ENCODE results near the gene FRMD4A.

FRMD4A gene

DNA sequence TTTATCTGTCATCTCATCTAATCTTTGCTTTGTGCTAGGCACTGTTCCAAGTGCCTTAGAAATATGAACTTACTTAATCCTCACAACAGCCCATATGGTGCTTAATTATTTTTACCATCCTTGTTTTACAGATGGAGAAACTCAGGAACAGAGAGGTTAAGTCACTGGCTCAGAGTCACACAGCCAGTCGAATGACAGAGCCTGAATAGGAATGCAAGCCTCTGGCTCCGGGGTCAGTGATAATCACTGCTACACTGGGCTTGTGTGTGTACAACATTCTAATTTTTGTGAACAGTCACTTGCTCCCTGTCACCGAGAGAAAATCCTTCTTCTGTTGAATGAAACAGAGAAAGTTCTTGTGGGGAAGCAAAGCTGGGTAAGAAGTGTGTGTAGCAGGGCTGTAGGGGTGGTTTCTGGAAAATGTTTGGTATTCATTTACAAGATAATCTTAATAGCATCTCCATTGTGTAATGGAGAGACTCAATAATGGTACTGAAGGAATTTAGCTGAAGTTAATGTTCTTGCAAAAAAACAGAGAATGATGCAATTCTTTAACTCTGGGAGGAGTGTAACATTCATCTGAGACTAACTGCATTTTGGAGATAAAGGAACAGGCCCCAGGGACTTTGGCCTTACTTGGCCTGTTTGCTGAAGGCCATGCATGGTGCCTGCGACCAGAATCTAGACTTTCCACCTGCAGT is 290.6 kb downstream of the FRMD4A start:
- no peak for TF ChIP-seq EZH2phosphoT487 (IDR thresholded peaks at IDR 0.05; ENCODE audit: borderline replicate concordance, low read length)
- TF ChIP-seq, protein P1, sequence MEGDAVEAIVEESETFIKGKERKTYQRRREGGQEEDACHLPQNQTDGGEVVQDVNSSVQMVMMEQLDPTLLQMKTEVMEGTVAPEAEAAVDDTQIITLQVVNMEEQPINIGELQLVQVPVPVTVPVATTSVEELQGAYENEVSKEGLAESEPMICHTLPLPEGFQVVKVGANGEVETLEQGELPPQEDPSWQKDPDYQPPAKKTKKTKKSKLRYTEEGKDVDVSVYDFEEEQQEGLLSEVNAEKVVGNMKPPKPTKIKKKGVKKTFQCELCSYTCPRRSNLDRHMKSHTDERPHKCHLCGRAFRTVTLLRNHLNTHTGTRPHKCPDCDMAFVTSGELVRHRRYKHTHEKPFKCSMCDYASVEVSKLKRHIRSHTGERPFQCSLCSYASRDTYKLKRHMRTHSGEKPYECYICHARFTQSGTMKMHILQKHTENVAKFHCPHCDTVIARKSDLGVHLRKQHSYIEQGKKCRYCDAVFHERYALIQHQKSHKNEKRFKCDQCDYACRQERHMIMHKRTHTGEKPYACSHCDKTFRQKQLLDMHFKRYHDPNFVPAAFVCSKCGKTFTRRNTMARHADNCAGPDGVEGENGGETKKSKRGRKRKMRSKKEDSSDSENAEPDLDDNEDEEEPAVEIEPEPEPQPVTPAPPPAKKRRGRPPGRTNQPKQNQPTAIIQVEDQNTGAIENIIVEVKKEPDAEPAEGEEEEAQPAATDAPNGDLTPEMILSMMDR (IDR thresholded peaks at IDR 0.05; ENCODE audit: low read depth, low read length, poor library complexity, severe bottlenecking): no peak
- H3K9me3 ChIP-seq (ENCODE audit: control insufficient read depth, insufficient read depth, low read length): no peaks in the 10 kb centered on the region
- no peaks in the 10 kb centered on the region for H3K9me2 ChIP-seq (replicated peaks; ENCODE audit: control insufficient read depth, low read length)
- no peak overlapping the region for H3K4me2 ChIP-seq (ENCODE audit: low read length)
- H3K36me3 ChIP-seq (ENCODE audit: control insufficient read depth, low read length): no peaks in the 10 kb centered on the region
- H3K27me3 ChIP-seq (ENCODE audit: control insufficient read depth, low read length): peaks cover 25% of the 10 kb centered on the region
- H3K79me2 ChIP-seq (ENCODE audit: control insufficient read depth, low read length): no peaks in the 10 kb centered on the region
- H3K4me3 ChIP-seq (ENCODE audit: low read length): no peak overlapping the region
- H3K27ac ChIP-seq (ENCODE audit: low read depth, low read length): no peak overlapping the region
- H4K20me1 ChIP-seq (ENCODE audit: control insufficient read depth, insufficient read depth, low read depth, low read length): no peaks in the 10 kb centered on the region
- H3F3A ChIP-seq (ENCODE audit: control insufficient read depth, insufficient read depth): no peaks in the 10 kb centered on the region
- no peaks in the 10 kb centered on the region for H3K4me1 ChIP-seq (ENCODE audit: control insufficient read depth, low read length)

DNA sequence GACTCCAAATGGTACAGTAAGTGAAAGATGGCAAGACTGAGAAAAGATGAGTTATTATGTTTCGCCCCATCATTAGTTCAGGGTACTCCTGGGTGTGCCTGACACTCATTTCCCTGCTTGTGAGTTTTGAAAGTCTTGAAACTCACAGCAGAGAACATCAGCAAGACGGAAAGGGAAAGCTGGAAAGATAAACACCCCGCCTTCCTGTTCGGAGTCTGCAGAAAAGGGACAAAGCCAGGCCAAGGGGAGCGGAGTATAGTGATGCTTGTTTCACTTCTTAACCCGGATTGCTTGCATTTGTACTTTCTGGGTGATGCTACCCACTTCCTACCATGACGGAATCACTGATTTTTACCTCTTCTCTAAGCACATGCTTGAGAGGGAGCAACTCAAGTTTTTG is 294.5 kb downstream of the FRMD4A start:
- H3K9me3 ChIP-seq (ENCODE audit: control insufficient read depth, insufficient read depth, low read length): no peaks in the 10 kb centered on the region
- H3K4me1 ChIP-seq (ENCODE audit: control insufficient read depth, low read length): no peaks in the 10 kb centered on the region
- H4K20me1 ChIP-seq (ENCODE audit: control insufficient read depth, insufficient read depth, low read depth, low read length): no peaks in the 10 kb centered on the region
- H3K9me2 ChIP-seq (replicated peaks; ENCODE audit: control insufficient read depth, low read length): no peaks in the 10 kb centered on the region
- no peak overlapping the region for H3K4me2 ChIP-seq (ENCODE audit: low read length)
- no peaks in the 10 kb centered on the region for H3K36me3 ChIP-seq (ENCODE audit: control insufficient read depth, low read length)
- H3K27me3 ChIP-seq (ENCODE audit: control insufficient read depth, low read length): peaks cover 10% of the 10 kb centered on the region
- no peaks in the 10 kb centered on the region for H3K79me2 ChIP-seq (ENCODE audit: control insufficient read depth, low read length)
- TF ChIP-seq EZH2phosphoT487 (IDR thresholded peaks at IDR 0.05; ENCODE audit: borderline replicate concordance, low read length): no peak
- TF ChIP-seq, protein P1 (IDR thresholded peaks at IDR 0.05; ENCODE audit: low read depth, low read length, poor library complexity, severe bottlenecking): no peak
- no peak overlapping the region for H3K27ac ChIP-seq (ENCODE audit: low read depth, low read length)
- H3F3A ChIP-seq (ENCODE audit: control insufficient read depth, insufficient read depth): no peaks in the 10 kb centered on the region
- H3K4me3 ChIP-seq (ENCODE audit: low read length): no peak overlapping the region

DNA sequence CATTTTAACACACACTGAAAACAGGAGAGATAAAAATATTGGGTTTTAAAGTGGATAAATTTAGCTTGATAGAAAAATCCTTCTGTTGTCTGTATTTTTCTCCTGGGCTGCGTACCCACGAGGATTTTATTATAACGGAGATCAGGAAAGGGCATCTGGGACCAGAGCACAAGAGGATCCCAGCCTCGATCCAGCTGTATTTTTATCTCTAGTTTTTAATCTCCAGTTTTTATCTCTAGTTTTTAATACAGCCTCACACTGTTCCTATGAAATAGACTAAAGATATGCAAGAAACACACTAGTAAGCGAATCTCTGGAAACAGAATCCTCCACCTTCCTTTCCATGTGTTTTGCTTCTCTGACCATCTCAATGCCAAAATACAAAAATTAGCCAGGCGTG is 295.2 kb downstream of the FRMD4A start:
- no peaks in the 10 kb centered on the region for H3K79me2 ChIP-seq (ENCODE audit: control insufficient read depth, low read length)
- no peak overlapping the region for H3K4me2 ChIP-seq (ENCODE audit: low read length)
- TF ChIP-seq, protein P1 (IDR thresholded peaks at IDR 0.05; ENCODE audit: low read depth, low read length, poor library complexity, severe bottlenecking): no peak
- TF ChIP-seq EZH2phosphoT487 (IDR thresholded peaks at IDR 0.05; ENCODE audit: borderline replicate concordance, low read length): no peak
- no peaks in the 10 kb centered on the region for H3K36me3 ChIP-seq (ENCODE audit: control insufficient read depth, low read length)
- H3F3A ChIP-seq (ENCODE audit: control insufficient read depth, insufficient read depth): no peaks in the 10 kb centered on the region
- no peaks in the 10 kb centered on the region for H3K9me3 ChIP-seq (ENCODE audit: control insufficient read depth, insufficient read depth, low read length)
- peaks cover 4% of the 10 kb centered on the region for H3K27me3 ChIP-seq (ENCODE audit: control insufficient read depth, low read length)
- no peaks in the 10 kb centered on the region for H3K9me2 ChIP-seq (replicated peaks; ENCODE audit: control insufficient read depth, low read length)
- H3K4me3 ChIP-seq (ENCODE audit: low read length): no peak overlapping the region
- no peaks in the 10 kb centered on the region for H4K20me1 ChIP-seq (ENCODE audit: control insufficient read depth, insufficient read depth, low read depth, low read length)
- no peaks in the 10 kb centered on the region for H3K4me1 ChIP-seq (ENCODE audit: control insufficient read depth, low read length)
- H3K27ac ChIP-seq (ENCODE audit: low read depth, low read length): no peak overlapping the region
